GM21381 (cell line): ENCODE measurements around the gene FOXP1.

Source experiments
- ATAC-seq: cut with Tn5 transposase; IDR thresholded peaks from one replicate; pipeline ENCODE4 v1.9.1; 2021; ENCODE audit warnings: mild to moderate bottlenecking, moderate library complexity; ENCODE audit not compliant: unreplicated experiment

FOXP1 gene

DNA sequence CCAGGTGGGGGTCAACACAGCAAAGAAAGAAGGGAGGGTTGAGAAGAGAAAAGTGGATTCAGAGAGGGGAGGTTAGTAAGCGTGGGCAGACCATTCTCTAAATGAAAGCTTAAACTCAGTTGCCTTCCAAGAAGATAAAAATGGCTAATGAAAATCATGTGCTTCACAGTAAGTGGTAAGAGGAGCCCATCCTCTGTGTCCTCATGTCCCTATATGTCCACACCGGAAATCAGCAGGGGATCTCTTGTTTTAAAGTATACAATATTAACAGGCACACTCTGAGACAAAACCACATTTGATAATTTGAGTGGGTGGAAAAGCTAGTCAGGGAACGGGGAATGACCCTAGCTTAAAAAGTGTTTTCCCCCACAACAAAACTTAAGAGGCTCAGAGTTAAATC is 4.4 kb upstream of the FOXP1 start:
- ATAC-seq: no peak

DNA sequence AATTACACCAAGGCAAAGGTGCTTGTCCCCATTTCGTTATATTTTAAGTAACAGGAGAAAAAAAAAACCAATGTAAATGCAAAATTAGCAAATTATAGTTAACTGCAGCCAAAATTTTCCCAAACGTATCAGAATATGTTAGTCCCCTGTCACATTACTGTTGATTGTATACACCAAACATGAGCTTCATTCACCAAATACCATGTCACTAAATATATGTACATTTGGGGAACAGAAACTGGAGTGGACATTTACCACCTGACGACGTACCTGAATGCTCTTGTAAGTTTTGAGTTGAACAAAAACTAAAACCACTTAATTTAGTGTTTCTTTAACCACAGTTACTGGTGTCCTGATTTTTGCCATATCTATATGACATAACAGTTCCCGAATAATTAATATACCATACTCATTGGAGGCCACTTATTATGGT is 3.3 kb upstream of the FOXP1 start:
- no peak for ATAC-seq

DNA sequence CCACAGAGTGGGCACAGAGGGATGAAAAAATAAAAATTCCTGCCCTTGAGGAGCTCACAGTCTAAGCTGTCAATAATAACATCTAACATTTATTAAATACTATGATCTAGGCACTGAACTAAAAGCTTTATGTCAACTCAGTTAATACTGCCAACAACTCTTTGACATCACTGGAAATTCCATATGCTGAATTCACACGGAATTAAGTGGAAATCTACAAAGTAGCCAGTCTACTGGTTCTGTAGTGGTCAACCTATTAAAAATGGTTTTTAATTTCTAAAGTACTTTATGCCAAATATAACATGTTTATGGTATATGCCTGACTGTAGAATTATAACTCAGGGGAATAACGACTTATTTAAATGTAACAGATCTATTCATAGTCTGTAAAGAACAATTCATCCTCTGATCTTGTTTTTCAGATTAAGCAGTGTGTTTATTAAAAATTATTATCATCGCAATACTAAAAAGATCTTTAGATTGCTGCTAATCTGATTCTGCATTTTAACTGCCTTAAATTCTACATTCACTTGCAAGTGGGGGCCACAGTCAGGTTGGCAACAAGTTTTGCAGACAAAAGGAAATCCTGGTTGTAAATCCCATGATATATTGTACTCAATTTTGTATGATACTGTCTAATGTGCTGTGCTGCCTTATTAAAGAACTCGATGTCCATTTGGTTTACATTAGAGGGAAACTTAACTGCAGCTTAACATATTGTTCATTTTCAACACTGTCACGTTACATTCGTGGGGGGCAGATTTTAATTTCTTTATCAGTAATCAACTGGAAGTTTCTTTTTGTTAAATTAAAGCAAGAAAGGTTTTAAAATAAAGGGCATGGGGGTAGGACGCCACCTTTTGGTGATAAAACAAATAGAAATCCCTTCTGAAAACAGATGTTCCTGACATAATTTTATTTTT is 2.6 kb upstream of the FOXP1 start:
- no peak for ATAC-seq

DNA sequence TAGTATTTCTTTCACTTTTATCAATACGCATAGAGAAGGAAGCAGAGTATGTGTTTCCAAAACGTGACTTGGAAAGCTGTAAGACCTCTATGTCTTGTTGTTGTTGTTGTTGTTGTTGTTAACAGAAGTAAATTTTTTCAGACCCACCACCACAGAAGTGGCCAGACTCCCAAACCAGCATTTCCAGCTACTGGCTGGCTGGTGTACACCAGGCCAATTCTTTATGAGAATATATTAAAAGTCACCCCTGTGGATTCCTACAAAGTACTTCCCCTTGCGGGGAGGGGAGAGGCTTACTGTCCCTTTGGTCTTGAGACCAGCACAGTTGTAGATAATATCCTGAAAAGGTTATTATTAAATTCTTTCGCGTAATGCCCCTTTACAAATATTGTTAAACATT is 1.6 kb upstream of the FOXP1 start:
- no peak for ATAC-seq

DNA sequence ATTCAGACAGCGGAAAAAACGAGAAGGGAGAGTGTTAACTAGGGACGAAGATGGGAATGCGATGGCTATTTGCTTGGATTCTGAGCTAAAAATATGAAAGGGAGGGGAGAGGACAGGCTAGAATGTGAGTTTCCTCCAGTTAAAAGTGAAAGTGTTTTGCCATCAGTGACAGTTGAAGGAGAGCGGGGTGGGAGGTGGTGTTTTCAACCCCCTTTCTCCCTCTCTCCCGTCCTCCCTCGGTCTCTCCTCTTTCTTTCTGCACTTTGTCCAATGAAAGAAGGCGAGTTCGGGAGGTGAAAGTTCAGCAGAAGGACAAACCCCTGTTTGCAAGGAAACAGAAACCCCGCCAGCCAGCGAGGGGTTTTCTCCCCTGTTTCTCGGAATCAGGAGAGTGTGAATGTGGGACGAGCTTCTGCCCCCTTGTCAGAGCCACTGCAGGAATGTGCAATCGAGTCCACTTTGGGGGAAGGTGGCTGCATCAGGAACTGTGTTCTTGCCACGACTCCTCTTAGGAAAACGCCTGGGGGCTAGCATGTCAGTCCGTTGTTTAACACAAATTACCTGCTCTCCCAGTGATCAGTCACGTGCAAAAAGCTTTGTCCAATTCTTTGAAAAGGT is 975 bp upstream of the FOXP1 start:
- no peak for ATAC-seq

DNA sequence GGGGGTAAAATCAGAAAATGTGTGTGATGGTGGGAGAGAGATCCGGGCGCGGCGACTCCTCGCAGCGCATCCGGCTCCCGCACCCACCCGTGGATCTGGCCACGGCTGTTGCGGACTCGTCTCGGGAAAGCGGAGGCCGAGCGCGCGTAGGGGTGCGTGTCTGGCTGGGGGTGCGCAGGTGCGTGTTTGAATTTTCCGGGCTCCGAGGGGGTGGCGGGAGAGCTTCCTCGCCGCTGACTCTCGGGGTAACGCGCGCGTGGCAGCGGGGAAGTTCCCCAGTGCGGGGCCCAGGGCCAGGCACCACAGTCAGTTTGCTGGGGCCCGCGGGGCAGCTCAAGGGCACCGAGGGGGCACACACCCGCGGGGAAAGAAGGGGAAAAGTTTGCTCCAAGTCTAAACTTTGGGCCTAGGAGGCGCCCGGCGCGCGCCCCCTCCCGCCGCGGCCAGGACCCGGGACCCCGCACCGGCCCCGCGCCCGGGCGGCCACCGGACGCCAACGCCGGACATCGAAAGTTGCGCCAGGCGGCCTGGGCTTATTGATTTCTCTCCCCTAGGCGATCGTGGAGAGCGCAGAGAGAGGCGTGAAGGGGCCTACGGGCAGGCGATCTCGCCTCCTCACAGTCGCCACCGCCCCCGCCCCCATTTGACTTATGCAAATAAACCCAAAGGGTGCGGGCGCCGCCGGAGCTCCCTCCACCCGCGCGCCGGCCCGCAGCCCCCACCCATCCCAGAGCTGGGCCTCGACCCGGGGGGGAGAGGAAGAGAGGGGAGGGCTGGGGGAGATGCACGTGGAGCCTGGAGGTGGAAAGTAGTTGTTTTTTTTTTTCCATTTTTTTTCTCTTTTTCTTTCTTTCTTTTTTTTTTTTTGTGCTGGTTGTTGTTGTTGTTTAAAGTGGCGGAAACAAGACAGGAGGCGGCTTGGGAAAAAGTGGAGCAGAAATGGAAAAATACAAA is 639 bp downstream of the FOXP1 start:
- no peak for ATAC-seq

DNA sequence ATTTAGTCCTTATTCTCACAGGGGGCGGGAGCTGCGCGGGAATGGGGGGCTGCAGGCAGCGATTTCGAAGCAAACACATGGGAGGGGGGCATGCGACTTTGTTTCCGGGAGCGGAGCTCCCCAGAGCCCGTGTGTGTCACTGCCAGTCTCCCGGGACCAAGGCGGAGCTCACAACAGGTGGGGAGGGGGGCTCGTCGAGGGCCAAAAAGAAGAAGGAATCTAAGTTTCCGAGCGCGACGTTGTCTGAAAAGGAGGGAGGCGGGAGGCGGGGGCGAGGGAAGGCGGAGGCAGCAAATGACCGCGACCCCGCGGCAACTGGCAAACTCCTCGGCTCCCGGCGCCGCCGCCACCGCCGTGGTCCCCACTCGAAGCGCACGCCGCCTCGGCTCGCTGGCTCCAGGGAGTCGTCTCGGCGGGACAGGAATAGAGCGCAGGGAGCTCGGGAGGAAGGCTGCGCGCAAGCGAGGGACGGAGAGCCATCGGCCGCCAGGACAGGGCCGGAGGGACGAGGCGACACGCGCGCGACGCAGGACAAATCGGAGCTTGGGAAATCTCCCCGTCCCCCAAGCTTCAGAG is 1.4 kb downstream of the FOXP1 start:
- no peak for ATAC-seq

DNA sequence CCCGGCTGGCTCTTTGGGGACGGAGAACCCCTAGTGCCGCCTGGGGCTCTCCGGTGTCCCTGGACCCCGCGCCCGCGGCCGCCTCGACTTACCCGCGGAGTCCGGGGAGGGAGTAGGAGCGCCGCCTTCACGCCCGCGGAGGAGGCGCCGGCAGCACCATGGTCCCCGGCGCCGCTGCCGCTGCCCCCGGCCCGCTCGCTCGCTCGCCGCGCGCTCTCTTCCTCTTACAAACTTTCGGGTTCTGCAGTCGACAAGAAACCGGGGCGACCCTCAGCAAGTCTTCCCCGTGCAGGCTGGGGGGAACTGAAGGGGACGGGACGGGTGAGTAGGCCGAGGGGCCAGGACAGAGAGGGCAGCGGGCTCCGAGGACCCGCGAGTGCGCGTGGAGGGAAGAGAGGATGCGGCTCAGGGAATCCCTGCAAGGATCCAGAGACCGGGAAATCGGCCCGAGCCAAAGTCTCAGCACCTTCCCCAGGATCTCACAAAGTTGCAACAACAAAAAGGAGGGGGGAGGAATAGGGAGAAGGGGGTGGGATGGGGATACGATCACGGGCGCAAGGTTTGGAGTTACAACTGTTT is 2.0 kb downstream of the FOXP1 start:
- no peak for ATAC-seq

DNA sequence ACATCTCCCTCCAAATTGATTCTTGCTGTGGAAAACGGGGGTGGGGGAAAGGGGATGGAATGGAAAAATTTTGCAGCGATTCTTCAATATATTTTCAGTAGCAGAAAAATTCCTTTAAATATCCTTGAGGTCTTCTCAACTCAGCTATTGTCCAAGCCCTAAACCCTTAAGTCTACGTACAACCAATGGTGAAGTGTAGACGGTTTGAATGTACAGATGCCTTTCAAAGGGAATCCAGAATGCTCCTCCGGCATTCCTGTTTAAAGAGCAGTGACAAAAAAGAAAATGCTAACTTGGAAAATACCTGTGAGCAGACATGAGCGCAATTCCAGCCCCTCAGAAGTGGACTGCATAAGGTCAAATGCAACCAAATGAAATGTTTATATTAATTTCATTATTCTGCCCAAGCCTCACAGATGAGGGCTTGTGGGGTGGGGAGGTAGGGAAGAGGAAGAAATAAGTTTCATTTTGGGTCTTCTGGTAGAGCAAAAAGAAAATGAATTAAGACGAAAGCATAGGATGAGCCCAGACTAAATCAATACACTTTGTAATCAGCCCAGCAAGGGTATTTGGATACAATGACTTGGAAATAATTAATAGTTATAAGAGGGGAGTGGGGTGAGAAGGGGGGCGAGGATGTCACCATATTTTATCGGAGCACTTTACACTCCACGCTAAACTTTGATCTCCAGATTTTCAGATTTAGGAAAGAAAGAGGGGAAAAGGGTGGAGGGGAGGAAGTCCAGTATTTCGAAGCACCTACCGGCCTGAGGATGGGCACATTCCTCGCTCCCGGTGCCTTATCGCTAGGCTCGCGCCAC is 2.7 kb downstream of the FOXP1 start:
- ATAC-seq: no peak

DNA sequence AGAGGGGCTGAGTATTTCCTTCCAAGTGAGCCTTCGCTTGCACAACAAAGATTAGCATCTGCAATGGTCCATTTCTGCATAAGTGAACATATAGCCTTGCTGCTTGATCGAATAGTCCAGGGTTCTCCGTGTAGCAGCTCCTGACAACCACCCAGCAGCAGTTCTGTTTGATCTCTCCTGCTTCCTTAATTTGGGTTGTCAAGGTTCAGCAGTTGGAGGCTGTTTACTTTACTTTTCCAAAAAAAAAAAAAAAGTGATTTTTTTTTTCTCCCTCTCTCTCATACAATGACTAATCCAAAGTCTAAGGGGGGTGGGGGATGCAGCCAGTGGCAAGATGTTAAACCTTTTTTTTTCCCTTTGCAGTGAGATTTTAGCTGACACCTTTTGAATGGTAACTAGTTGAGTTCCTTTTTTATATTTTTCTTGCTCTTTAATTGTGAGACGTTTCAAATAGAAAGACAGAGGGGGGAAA is 3.6 kb downstream of the FOXP1 start:
- ATAC-seq: no peak

DNA sequence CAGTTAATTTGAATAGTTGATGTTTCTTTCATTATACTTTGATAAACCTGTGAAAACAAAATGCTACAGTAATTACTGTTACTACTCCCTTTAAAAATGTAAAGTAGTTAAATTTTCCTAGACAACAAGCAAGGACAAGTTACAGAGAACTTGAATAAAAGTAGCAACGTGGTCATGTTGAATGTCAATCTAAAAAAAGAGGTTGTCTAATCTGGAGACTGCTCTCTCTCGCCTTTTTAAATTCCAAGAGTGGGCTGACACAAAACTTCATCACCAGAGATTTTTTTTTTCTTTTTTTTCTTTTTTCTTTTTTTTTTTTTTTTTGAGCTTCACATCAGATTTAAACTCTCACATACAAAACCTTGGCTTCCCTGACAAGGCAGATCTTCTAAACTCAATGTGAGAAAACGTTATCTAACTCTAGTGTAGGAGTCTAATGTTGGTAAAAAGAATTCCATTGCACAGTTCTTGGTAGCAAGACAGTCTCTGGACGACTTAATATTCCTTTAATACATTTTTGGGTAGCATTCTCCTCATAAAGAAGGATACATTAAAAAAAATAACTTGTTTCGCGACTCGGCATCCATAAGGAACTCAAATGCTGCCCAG is 4.1 kb downstream of the FOXP1 start:
- ATAC-seq: no peak

DNA sequence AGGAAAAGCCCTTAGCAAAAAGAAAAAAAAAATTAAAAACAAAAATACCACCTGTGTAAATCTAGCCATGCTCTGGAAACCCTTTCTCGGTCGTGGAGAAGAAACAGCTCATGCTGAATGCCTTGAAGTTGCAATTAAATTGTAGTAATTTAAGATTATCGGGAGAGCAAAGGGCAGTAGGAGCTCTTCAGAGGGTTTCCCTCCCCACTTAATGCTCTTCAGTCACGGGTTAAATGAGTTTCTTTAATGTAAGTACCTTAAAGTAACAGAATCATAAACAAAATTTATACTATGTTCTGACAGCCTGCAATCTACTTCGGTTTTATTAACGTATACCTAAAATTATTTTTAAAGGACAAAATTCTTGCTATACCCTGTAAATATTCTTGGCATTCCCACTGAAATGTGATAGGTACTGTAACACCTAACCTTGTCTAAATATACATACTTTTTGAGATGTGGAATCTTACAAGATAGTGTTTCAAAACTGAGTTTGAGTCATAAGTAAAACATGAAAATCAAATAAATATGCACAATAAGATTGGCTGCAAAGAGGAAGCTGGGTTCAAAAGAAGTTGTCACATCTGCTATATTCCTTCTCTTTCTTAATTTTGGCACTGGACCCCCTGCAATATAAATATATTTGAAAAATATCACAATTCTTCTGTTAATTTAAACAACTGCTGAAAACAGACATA is 5.3 kb downstream of the FOXP1 start:
- no peak for ATAC-seq

DNA sequence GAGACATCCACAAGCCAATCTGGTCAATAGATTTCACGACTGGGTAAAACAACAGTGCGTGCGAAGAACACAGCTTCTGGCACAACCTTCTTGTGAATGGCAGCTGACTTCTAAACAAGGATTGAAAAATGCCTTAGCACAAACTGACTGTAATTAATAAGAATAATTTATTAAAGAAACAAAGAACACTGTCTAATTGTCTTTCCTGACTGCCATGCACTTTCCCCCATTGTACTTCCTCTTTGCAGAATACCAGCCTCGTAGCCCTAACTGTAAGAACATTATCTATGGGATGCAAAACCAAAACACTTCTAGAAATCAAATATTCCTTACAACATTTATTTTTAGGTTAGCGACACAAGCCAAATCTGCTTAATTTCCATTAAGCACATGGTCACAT is 6.5 kb downstream of the FOXP1 start:
- ATAC-seq: no peak

DNA sequence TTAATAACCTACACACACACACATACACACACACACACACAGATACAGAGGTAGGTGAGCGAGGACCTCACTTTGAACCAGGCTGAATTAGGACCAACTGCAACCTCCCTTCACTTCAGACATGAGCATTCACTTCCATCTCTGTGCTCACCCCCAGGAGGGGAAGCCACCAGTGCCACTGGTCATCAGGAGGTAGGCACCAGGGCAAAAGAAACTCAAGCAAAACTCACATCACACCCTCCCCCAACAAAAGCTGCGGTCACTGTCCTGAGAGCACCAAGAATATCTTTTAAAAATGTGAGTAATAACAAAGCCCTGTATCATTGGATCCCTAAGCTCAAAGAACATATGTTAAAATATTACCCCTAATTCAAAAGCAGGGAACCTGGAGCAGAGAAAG is 8.1 kb downstream of the FOXP1 start:
- ATAC-seq: no peak

DNA sequence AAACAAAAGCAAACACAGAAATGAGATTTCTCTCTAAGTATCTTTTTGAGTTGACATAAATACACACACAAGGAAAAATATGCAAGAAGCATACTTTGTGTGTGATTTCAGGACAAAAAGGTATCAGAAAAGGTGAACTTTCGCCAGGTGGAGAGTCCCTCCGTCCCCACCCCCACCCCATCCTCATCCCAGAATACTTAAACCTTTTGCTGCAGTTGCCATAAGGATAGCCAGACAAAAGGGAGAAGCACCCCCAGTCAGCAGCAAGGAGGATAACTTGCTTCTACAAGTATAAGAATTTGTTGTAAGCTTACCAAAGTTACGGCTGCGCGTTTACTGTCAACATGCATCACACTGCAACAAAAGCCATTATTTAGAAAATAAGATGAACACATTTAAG is 10.3 kb downstream of the FOXP1 start:
- ATAC-seq: no peak

DNA sequence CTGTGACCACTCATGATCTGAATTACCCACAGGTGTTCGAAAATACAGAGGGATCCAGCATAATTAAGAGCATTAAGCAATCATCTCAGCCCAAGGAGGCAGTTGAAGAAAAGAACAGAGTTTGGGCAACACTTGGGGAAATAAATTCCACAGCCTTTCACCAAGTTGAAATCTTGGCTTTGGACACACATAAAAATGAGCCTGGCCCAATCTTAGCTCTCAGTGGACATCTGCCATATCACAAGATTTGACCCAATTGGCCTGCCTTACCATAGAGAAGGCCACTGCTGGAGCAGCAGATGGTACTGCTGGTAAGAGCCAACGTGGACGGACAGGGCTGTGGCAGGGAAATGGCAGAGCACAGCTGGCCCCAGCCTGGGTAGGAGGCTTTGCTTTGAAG is 13.0 kb downstream of the FOXP1 start:
- ATAC-seq: no peak

DNA sequence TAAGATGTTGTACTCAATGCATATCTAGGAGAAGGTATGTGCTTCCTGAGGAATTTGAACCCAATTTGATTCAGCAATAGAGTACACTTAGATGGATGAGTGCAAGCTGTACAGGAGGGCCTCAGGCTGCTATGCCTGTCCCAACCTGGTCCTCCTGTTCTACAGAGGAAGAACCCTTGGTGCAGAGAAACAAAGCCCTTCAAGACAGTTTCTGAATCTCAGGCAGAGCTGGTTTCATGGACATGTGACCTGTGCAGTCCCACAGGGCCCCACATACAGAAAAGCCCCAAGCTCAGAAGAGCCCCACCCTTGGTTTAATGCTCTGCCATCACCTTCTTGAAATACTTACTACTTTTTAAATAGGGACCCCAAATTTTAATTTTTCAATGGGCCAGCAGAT is 15.3 kb downstream of the FOXP1 start:
- no peak for ATAC-seq

DNA sequence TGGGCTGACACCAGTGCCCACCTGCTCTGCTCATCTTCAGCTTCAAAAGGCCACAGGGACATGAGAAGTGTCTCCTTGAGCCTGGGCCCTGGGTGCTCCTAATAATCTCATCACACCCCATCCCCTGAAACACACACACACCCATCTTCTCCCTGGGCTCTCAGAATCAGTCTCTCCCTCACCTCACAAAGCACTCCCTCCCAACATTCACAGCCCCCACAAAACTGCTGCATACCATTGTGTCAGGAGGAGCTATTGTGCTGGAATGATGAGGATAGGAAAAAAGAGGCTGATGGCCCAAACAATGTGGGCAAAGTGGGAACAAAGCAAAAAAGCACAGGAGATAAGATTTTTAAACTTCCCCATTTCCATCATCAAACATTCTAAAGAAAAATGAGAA is 16.8 kb downstream of the FOXP1 start:
- ATAC-seq: no peak

DNA sequence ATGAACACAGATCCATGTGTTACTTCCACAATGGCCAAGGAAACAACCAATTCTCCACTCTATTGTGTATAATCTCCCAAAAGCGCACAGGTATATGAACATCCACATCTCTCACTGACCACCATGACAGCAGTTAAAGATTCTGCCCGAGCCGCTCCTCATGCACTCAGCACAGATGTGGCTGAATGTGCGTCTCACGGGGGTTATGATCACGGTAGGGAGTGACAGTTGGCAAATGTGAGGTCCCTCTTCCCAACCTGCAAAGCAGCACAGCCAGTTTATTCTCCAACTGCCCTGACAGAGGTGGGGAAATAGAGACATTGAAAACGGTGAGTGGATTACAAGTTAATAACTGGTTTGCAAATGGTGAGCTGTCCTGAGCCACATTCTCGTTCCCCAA is 17.6 kb downstream of the FOXP1 start:
- no peak for ATAC-seq
